ENCODE data around the gene SNTA1. TPM values are rescaled to one million over a fixed set of nuclear protein-coding genes. Genes with fewer than 3 reads are reported as not detected.
"Not testable (repeated sequence)": the region's sequence is repeated elsewhere in the genome, so short reads cannot be mapped to it uniquely, and the experiment has no call there.

SNTA1 gene
- polyA plus RNA-seq, 1 experiment, result 6.5 TPM

- Histone ChIP-seq H3K27ac (ENCODE audit: low read depth, low read length) (no peak overlapping the region), H3K4me3 (ENCODE audit: low read depth, low read length) (no peak overlapping the region), H3K9me3 (ENCODE audit: control insufficient read depth, insufficient read depth, low read length) (no peaks in the 10 kb centered on the region), H3K27me3 (ENCODE audit: control insufficient read depth, insufficient read depth, low read length) (no peaks in the 10 kb centered on the region)
- no peak for DNase-seq (ENCODE audit: low read depth, low spot score)
- POLR2A ChIA-PET, result no interaction called here
- TF ChIP-seq CTCF (IDR thresholded peaks at IDR 0.05; ENCODE audit: low read depth, low read length), result no peak
- CTCF ChIA-PET, result interaction anchor here (0.6 to 1.5 kb wide), 2 partner anchors 13 to 31 kb away, joined by 3 read pairs; no protein-coding TSS in a partner anchor
Observed at GRCh38 chr20:33488201-33488600, 44.6 kb upstream of the SNTA1 start.

GRCh38 chr20:33483186-33483585 lies 39.6 kb upstream of the SNTA1 start:
- H3K27ac ChIP-seq (ENCODE audit: low read depth, low read length); DNase-seq (ENCODE audit: low read depth, low spot score); POLR2A ChIA-PET; H3K9me3 ChIP-seq (ENCODE audit: control insufficient read depth, insufficient read depth, low read length); CTCF ChIA-PET; H3K27me3 ChIP-seq (ENCODE audit: control insufficient read depth, insufficient read depth, low read length); H3K4me3 ChIP-seq (ENCODE audit: low read depth, low read length): not testable (repeated sequence)

DNA sequence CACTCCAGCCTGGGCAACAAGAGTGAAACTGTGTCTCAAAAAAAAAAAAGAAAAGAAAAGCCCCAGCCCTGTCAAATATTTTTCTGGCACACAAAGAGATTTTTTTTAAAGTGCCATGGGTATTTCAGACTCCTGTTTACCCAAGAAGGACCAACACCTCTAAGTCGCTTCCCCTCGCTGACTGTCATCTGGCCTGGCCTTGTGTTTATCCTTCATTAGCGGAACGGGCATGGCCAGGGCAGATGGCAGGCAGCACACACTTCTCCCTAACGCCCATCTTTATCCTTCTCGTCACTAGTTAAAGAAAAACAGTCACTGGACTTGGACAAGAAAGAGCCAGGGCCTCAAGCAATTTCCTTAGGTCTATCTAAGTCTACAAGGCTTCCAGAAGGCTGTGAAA lies 39.0 kb upstream of the SNTA1 start:
- no peak for TF ChIP-seq CTCF (IDR thresholded peaks at IDR 0.05; ENCODE audit: low read depth, low read length)
- no peaks in the 10 kb centered on the region for H3K27me3 ChIP-seq (ENCODE audit: control insufficient read depth, insufficient read depth, low read length)
- no peak for DNase-seq (ENCODE audit: low read depth, low spot score)
- H3K27ac ChIP-seq (ENCODE audit: low read depth, low read length), result no peak overlapping the region
- ChIA-PET CTCF (no interaction called here), POLR2A (interaction anchor here (0.7 kb wide), 1 partner anchor 111 kb away, joined by 3 read pairs; no protein-coding TSS in a partner anchor)
- H3K4me3 ChIP-seq (ENCODE audit: low read depth, low read length), result no peak overlapping the region
- H3K9me3 ChIP-seq (ENCODE audit: control insufficient read depth, insufficient read depth, low read length), result no peaks in the 10 kb centered on the region

DNA sequence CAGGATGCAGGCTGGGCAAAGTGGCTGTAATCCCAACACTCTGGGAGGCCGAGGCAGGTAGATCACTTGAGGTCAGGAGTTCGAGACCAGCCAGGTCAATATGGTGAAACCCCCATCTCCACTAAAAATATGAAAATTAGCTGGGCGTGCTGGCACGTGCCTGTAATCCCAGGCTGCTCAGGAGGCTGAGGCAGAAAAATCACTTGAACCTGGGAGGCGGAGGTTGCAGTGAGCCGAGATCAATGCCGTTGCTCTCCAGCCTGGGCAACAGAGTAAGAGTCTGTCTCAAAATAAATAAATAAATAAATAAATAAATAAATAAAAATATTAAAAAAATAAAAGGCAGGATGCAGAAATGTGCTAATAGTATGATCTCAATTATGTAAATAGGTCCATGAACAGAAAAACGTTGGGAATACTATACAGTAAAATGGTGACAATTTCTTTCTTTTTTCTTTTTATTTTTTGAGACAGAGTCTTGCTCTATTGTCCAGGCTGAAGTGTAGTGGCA lies 37.9 kb upstream of the SNTA1 start:
- no peaks in the 10 kb centered on the region for H3K9me3 ChIP-seq (ENCODE audit: control insufficient read depth, insufficient read depth, low read length)
- no peak for DNase-seq (ENCODE audit: low read depth, low spot score)
- ChIA-PET POLR2A (no interaction called here), CTCF (interaction anchor here (0.6 kb wide), 1 partner anchor 166 kb away, joined by 5 read pairs; no protein-coding TSS in a partner anchor)
- peaks cover 4% of the 10 kb centered on the region for H3K27me3 ChIP-seq (ENCODE audit: control insufficient read depth, insufficient read depth, low read length)
- no peak for TF ChIP-seq CTCF (IDR thresholded peaks at IDR 0.05; ENCODE audit: low read depth, low read length)
- no peak overlapping the region for H3K27ac ChIP-seq (ENCODE audit: low read depth, low read length)
- no peak overlapping the region for H3K4me3 ChIP-seq (ENCODE audit: low read depth, low read length)

DNA sequence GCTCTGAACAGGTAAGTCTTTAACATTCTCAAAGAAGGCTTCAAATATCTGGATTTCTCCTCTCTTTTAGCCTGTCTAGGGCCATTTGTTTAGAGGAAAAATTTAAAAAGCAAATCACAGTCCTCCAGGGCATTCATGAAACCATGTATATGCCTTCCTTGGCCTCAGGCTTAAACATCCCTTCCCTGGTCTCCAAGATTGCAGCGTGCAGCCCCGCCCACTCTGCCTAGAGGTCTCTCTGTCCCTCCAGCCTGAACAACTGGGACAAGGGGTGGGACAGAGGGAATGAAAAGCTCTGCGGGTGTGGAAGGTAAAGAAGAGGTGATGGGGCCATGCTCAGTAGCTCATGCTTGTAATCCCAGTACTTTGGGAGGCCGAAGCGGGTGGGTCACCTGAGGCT lies 36.5 kb upstream of the SNTA1 start:
- no peak for TF ChIP-seq CTCF (IDR thresholded peaks at IDR 0.05; ENCODE audit: low read depth, low read length)
- H3K27me3 ChIP-seq (ENCODE audit: control insufficient read depth, insufficient read depth, low read length), result peaks cover 13% of the 10 kb centered on the region
- H3K27ac ChIP-seq (ENCODE audit: low read depth, low read length), result no peak overlapping the region
- ChIA-PET POLR2A (no interaction called here), CTCF (no interaction called here)
- DNase-seq (ENCODE audit: low read depth, low spot score), result no peak
- H3K4me3 ChIP-seq (ENCODE audit: low read depth, low read length), result no peak overlapping the region
- H3K9me3 ChIP-seq (ENCODE audit: control insufficient read depth, insufficient read depth, low read length), result no peaks in the 10 kb centered on the region

Measured in AG04450 (cell line).